HG03095 (cell line): ENCODE data around the gene INTS13.
"Not testable (repeated sequence)": the region's sequence is repeated elsewhere in the genome, so short reads cannot be mapped to it uniquely, and the experiment has no call there.

ENCODE experiments used
- ATAC-seq: cut with Tn5 transposase; IDR thresholded peaks from one replicate; pipeline ENCODE4 v1.9.1; 2021; ENCODE audit warnings: moderate library complexity; ENCODE audit not compliant: unreplicated experiment

The INTS13 gene

GRCh38 chr12:26937863-26938700, at the start of gene INTS13, which contains the start of gene FGFR1OP2:
Gene INTS13, minus strand, starts transcription at chr12:26937981. Its CDS starts 1,178 bp downstream, at chr12:26936803.
Gene FGFR1OP2, plus strand, starts transcription at chr12:26938470. Its CDS starts 15,689 bp downstream, at chr12:26954159.
- peak; percentile 82 for ATAC-seq

GRCh38 chr12:26982866-26983265, 45.1 kb upstream of the INTS13 start:
- ATAC-seq, result no peak

DNA sequence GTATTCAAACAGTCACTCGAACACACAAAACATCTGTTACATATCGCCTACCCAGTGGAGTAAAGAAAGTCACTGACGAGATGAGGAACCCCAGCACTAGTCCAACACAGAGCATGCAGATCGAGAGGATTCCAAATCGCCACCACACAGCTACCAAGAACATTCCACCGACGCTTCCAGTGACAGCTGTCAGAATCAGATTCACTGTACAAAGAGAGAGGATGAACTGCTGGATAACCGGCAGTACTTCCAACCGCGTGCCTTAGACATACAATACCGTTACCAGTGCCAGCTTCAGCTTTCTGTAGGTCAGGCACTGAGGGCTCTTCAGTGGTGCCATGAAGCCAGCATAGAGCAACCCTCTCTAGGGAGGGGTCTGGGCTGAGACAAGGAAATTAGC, 42.0 kb upstream of the INTS13 start:
- ATAC-seq, result no peak

DNA sequence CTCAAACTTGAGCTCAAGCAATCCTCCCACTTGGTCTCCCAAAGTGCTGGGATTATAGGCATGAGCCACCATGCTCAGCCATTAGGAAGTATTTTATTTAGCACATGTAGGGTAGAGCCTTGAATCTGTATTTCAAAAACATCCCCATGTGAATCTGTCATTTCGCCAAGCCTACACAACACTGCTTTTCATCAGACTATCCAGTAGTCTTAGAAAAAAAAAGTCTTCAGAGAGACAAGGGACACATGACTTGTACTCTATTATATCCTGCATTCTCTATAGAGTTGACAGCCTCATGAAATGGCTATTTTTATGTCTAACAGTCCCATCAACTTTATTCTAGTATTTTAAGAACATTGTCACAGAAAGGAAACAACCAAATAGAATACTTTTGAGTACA, 41.0 kb upstream of the INTS13 start:
- no peak for ATAC-seq

- no peak for ATAC-seq
Observed at GRCh38 chr12:26976687-26977086, 38.9 kb upstream of the INTS13 start.

GRCh38 chr12:26971963-26972362, 34.2 kb upstream of the INTS13 start:
- peak; percentile 96 for ATAC-seq

DNA sequence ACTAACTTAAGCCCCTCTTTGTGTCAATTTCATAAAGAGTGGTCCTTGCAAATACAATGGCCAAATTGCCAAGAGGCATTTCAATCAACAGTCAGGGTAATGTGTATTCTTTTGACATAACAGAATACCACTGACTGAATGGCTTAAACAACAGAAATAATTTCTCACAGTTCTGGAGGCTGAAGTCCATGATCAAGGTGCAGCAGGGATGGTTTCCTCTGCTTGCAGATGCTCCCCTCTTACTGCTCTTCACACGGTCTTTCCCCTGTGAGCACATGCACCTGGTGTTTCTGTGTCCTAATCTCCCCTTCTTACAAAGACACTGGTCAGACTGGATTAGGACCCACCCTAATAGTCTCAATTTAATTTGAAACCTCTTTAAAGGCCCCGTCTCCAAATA, 32.4 kb upstream of the INTS13 start:
- no peak for ATAC-seq

DNA sequence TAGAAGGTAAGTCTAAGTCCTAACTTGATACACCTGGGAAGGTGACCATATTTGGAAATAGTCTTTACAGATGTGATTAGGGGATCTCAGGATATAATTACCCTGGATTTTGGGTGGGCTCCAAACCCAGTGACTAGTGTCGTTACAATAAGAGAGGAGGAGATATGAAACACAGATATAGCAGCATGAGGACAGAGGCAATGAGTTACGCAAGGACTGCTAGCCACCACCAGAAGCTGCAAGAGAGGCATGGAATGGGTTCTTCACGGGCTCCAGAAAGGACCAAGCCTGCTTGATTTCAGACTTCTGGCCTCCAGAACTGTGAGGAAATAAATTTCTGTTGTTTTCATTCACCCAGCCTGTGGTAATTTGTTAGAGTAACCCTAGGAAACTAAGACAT, 29.1 kb upstream of the INTS13 start:
- ATAC-seq, result no peak

- ATAC-seq, result no peak
Observed at GRCh38 chr12:26963413-26963812, 25.6 kb upstream of the INTS13 start.

GRCh38 chr12:26961803-26962202, 24.0 kb upstream of the INTS13 start:
- no peak for ATAC-seq

DNA sequence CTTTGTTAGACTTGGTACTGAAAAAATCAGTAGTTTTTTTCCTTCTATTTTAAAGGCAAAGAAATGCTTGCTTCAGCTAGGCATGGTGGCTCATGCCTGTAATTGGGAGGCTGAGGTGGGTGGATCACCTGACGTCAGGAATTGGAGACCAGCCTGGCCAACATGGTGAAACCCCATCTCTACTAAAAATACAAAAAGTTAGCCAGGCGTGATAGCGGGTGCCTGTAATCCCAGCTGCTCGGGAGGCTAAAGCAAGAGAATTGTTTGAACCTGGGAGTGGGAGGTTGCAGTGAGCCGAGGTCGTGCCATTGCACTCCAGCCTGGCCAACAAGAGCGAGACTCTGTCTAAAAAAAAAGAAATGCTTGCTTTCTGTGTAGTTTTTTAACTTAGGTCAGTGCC, 23.6 kb upstream of the INTS13 start:
- not testable (repeated sequence) for ATAC-seq

DNA sequence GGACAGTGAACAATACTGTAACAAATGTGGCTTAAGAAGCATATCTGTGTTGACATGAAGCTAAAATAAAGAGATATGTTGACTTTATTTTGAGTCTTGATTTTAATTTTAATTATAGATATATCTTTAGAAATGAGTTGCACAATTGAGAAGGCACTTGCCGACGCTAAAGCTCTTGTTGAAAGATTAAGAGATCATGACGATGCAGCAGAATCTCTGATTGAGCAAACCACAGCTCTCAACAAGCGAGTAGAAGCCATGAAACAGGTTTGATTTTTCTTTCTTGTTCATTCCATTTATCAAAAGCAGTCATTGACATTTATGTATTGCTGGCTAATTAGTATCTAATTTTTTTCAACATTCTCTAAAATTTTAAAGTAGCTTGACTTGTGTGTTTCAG, 16.2 kb upstream of the INTS13 start:
- ATAC-seq, result no peak

- no peak for ATAC-seq
Observed at GRCh38 chr12:26953447-26953846, 15.7 kb upstream of the INTS13 start.

DNA sequence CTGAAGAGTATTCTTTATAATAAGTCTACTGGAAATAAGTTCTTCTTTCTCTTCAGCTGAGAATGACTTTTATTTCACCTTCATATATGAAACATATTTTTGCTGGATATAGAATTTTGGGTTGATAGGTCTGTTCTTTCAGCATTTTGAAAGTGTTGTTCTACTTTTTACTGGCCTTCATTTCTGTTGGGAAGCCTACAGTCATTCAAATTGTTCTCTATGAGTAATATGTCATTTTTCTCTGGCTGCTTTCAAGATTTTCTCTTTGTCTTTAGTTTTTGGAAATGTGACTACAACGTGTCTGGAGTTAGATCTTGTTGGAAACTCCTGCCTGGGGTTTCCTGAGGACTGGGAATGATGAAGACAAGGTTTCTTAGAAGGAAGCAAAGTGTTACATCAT, 10.5 kb upstream of the INTS13 start:
- ATAC-seq, result no peak

- ATAC-seq, result no peak
Observed at GRCh38 chr12:26941215-26941594, 3.4 kb upstream of the INTS13 start.

GRCh38 chr12:26940516-26941214, 2.9 kb upstream of the INTS13 start:
- ATAC-seq, result no peak

GRCh38 chr12:26939953-26940352, 2.2 kb upstream of the INTS13 start:
- no peak for ATAC-seq

DNA sequence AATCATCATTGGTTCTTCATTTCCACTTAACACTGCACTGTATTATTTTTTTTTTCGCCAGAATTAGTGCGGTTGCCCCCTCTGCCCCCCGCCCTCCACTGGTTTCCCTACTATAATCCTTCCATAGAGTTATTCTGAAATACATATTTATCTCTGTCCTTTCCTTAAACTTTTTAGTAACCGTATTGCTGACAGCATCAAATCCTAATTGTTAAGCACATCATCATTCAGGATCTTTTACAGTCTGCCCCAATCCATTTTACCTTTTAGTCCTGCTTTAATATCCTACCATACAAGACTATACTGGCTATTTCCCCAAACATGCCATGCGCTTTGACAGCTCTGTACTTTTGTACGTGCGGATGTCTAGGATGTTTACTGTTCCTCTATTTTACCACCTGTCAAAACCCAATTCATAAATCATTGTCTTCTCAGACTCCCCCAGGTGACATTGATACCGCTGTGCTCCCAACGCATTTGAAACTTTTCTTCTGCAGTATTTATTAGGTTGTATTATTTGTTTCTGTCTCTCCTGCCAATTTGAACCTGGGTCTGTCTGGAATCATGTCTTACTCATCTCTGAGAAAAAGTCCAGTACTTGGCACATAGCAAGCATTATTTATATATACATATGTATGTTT, 1.5 kb upstream of the INTS13 start:
- ATAC-seq, result no peak

DNA sequence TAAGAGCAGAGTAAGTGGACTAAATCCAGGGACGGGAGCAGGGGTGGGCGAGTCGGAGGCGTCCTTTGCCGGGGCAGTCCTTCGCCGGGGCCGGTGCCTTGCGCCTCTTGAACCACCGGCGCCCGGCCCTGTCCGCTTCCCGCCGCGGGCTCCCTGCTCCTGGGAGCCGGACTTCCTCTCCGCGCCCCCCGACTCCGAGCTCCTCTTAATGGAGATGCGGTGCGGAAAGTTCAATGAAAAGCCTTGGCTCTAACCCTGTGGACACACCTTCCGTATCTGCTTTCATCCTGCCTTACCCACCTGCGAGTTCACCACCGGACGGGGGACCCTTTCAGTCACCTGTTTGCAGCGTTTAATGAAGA, 901 bp upstream of the INTS13 start:
- peak; percentile 7 for ATAC-seq

- ATAC-seq, result no peak
Observed at GRCh38 chr12:26937443-26937862, 328 bp downstream of the INTS13 start.

DNA sequence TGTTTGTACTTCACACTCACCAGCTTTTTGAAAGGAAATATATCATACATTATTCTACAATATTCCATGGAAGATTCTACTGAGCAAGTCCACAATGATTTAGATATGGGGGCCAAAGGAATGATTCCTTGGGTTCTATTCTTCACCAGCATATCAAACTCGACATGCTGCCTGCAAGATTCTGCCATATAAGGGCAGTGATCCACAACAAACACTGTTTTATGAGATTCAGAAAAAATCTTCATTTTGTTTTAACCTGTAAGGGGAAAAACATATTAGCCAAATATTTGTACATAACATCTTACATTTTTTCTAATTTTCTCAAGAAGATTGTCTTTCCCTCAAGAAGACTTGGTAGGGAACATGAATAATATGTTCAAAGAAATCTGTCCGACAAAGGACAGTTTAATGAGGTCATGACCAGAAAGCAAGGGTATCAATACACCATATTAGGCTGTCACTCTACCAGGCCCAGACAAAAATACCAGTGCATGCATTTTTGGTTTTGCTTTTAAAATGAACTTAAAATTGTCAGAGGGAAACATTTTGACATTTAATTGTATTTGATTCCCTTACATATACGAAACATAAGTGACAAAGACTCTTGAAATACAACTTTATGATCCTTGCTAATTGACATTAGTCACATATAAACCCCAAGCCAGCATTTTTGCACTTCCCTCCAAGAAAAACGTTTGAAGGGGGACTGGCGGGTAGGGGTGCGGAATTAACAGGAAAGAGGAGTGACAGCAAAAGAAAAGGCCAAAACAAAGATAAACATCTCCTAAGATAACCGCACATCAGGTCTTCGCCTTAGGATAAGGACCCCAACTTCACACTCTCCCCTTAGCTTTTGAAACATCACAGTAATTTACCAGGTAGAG, 980 bp downstream of the INTS13 start:
- no peak for ATAC-seq
